SK-N-SH treated with all-trans-retinoic acid at 6 μM for 48 hours (cell line): Measurements from ENCODE around the gene SLC35A2.

ENCODE experiments used
- ATAC-seq: fragments of 200-7000 bp; cut with Tn5 transposase; 3 replicates; pipeline ENCODE4 v1.9.1; 2020; ENCODE audit warnings: mild to moderate bottlenecking, moderate library complexity
- ARNTL ChIP-seq: fragments of 450-650 bp; formaldehyde crosslinking; IDR thresholded peaks from 2 replicates; pipeline ENCODE4 v1.5.0; 2020; ENCODE audit warnings: low read depth, mild to moderate bottlenecking, moderate library complexity, borderline replicate concordance
- BACH2 ChIP-seq: fragments of 250-450 bp; sonication (Bioruptor Pico); IDR thresholded peaks from 2 replicates; pipeline ENCODE4 v1.9.0; 2021; ENCODE audit warnings: mild to moderate bottlenecking, borderline replicate concordance
- CSDC2 ChIP-seq: fragments of 250-450 bp; sonication (Bioruptor Pico); IDR thresholded peaks from 2 replicates; pipeline ENCODE4 v1.5.0; 2020; ENCODE audit warnings: mild to moderate bottlenecking, moderate library complexity
- ESRRG ChIP-seq: fragments of 250-450 bp; sonication (Bioruptor Pico); IDR thresholded peaks from 2 replicates; pipeline ENCODE4 v1.6.1; 2021; ENCODE audit warnings: mild to moderate bottlenecking
- ISL1 ChIP-seq: fragments of 250-450 bp; sonication (Bioruptor Pico); IDR thresholded peaks from 2 replicates; pipeline ENCODE4 v2.1.2; 2022; ENCODE audit warnings: mild to moderate bottlenecking, moderate library complexity
- OSR1 ChIP-seq: fragments of 250-450 bp; sonication (Bioruptor Pico); IDR thresholded peaks from 2 replicates; pipeline ENCODE4 v1.8.0; 2022; ENCODE audit warnings: moderate library complexity, mild to moderate bottlenecking, inconsistent platforms
- PPARA ChIP-seq: fragments of 250-450 bp; sonication (Bioruptor Pico); IDR thresholded peaks from 2 replicates; pipeline ENCODE4 v1.5.0; 2020; ENCODE audit warnings: mild to moderate bottlenecking, borderline replicate concordance
- RARB ChIP-seq: fragments of 250-450 bp; sonication (Bioruptor Pico); IDR thresholded peaks from 2 replicates; pipeline ENCODE4 v1.8.0; 2021; ENCODE audit warnings: mild to moderate bottlenecking, moderate library complexity
- SNAI2 ChIP-seq: fragments of 250-450 bp; sonication (Bioruptor Pico); IDR thresholded peaks from 2 replicates; pipeline ENCODE4 v1.5.0; 2020; ENCODE audit warnings: mild to moderate bottlenecking, moderate library complexity
- TCF4 ChIP-seq: fragments of 250-450 bp; sonication (Bioruptor Pico); IDR thresholded peaks from 2 replicates; pipeline ENCODE4 v1.8.0; 2021; ENCODE audit warnings: mild to moderate bottlenecking, moderate library complexity, borderline replicate concordance
- TOX ChIP-seq: fragments of 250-450 bp; sonication (Bioruptor Pico); IDR thresholded peaks from 2 replicates; pipeline ENCODE4 v1.8.0; 2021; ENCODE audit warnings: mild to moderate bottlenecking, moderate library complexity, borderline replicate concordance
- ZC3H10 ChIP-seq: fragments of 250-450 bp; sonication (Bioruptor Pico); IDR thresholded peaks from 2 replicates; pipeline ENCODE4 v1.5.1; 2021; ENCODE audit warnings: mild to moderate bottlenecking, moderate library complexity
- ZFP3 ChIP-seq: fragments of 250-450 bp; sonication (Bioruptor Pico); IDR thresholded peaks from 2 replicates; pipeline ENCODE4 v1.5.0; 2020; ENCODE audit warnings: mild to moderate bottlenecking, moderate library complexity
- ZFP30 ChIP-seq: fragments of 450-650 bp; formaldehyde crosslinking; IDR thresholded peaks from 2 replicates; pipeline ENCODE4 v1.5.0; 2022; ENCODE audit warnings: mild to moderate bottlenecking, moderate library complexity
- ZNF565 ChIP-seq: fragments of 450-650 bp; formaldehyde crosslinking; conservative IDR thresholded peaks from 2 replicates; pipeline ENCODE4 v1.5.0; 2020; ENCODE audit warnings: low read depth, mild to moderate bottlenecking, moderate library complexity
- ZNF70 ChIP-seq: fragments of 450-650 bp; formaldehyde crosslinking; IDR thresholded peaks from 2 replicates; pipeline ENCODE4 v1.5.0; 2020; ENCODE audit warnings: mild to moderate bottlenecking, moderate library complexity
- ZNF8 ChIP-seq: fragments of 450-650 bp; formaldehyde crosslinking; IDR thresholded peaks from 2 replicates; pipeline ENCODE4 v1.5.0; 2020; ENCODE audit warnings: mild to moderate bottlenecking, moderate library complexity
- TF ChIP-seq, protein P1 (sequence below): fragments of 250-450 bp; sonication (Bioruptor Pico); IDR thresholded peaks from 2 replicates; pipeline ENCODE4 v1.8.0; 2020; ENCODE audit warnings: mild to moderate bottlenecking, moderate library complexity, borderline replicate concordance
- TF ChIP-seq, protein P2 (sequence below): fragments of 250-450 bp; sonication (Bioruptor Pico); IDR thresholded peaks from 2 replicates; pipeline ENCODE4 v1.8.0; 2021; ENCODE audit warnings: low read depth, mild to moderate bottlenecking, moderate library complexity, borderline replicate concordance
- TF ChIP-seq, protein P3 (sequence below): fragments of 250-450 bp; sonication (Bioruptor Pico); IDR thresholded peaks from 2 replicates; pipeline ENCODE4 v1.5.0; 2020; ENCODE audit warnings: mild to moderate bottlenecking, moderate library complexity

Gene SLC35A2

DNA sequence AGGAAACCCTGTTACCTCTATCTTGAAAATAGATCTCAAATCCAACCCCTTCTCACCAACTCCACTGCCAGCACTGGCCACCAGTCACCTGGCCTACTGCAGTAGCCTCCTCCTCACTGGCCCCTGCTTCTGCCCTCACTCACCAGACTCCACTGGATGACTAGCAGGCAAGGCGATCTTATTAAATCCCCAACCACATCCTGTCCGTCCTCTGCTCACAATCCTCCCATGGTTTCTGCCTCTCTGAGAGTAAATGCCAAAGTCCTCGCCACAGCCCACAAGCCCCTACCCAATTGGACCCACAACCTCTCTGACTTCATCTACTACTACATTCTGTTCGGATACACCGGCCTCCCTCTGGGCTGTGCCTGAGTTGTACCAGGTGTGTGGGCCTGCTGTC lies 12.8 kb upstream of the SLC35A2 start:
- TF ChIP-seq TCF4 (CRISPR knock-in tag) (no peak), ZNF565 (CRISPR knock-in tag) (no peak), ZC3H10 (CRISPR knock-in tag) (no peak), ZFP30 (CRISPR knock-in tag) (no peak), OSR1 (CRISPR knock-in tag) (no peak), RARB (CRISPR knock-in tag) (no peak), ZNF70 (no peak), PPARA (CRISPR knock-in tag) (no peak), SNAI2 (CRISPR knock-in tag) (no peak), BACH2 (CRISPR knock-in tag) (no peak)
- TF ChIP-seq, protein P1, sequence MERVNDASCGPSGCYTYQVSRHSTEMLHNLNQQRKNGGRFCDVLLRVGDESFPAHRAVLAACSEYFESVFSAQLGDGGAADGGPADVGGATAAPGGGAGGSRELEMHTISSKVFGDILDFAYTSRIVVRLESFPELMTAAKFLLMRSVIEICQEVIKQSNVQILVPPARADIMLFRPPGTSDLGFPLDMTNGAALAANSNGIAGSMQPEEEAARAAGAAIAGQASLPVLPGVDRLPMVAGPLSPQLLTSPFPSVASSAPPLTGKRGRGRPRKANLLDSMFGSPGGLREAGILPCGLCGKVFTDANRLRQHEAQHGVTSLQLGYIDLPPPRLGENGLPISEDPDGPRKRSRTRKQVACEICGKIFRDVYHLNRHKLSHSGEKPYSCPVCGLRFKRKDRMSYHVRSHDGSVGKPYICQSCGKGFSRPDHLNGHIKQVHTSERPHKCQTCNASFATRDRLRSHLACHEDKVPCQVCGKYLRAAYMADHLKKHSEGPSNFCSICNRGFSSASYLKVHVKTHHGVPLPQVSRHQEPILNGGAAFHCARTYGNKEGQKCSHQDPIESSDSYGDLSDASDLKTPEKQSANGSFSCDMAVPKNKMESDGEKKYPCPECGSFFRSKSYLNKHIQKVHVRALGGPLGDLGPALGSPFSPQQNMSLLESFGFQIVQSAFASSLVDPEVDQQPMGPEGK (CRISPR knock-in tag): no peak
- TF ChIP-seq, protein P2, sequence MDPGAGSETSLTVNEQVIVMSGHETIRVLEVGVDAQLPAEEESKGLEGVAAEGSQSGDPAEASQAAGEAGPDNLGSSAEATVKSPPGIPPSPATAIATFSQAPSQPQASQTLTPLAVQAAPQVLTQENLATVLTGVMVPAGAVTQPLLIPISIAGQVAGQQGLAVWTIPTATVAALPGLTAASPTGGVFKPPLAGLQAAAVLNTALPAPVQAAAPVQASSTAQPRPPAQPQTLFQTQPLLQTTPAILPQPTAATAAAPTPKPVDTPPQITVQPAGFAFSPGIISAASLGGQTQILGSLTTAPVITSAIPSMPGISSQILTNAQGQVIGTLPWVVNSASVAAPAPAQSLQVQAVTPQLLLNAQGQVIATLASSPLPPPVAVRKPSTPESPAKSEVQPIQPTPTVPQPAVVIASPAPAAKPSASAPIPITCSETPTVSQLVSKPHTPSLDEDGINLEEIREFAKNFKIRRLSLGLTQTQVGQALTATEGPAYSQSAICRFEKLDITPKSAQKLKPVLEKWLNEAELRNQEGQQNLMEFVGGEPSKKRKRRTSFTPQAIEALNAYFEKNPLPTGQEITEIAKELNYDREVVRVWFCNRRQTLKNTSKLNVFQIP (CRISPR knock-in tag): no peak
- ATAC-seq: no peak

DNA sequence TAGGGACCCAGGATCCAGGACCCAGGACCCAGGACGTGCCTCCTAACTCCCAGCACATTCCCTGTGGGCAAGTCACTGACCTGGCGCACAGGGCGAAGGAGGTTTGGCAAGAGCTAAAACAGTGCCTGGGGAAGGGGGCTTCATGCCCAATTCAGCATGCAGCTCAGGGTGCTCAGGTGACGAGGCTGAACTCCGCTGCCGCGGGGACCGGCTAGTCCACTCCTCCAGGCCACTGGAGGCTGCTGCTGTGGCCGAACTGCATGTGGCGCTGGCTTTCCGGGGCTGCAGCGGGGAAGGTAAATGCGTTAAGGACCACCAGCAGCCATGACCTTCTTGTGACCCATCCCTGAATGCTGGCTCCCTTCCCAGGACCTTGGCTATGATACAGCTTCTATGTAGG lies 12.3 kb upstream of the SLC35A2 start:
- ATAC-seq: no peak

DNA sequence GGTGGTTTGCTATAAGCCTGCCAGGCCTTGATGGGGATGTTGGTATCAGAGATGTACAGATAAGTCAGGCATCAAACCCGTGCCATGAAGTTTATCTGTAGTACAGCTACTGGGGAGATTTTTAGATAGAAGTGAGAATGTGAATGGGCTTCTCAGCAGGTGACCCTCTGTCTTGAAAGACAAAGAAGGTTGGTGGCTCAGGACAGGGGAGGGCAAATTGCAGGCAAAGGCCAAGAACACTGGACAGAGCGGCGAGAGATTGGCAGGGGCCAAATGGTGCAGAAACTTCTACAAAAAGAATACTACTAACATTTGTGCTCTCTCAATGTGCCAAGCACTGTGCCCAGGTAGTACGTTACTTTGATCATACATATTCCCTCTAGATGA lies 9.3 kb upstream of the SLC35A2 start:
- ATAC-seq: no peak
- TF ChIP-seq ESRRG (no peak), ZFP3 (CRISPR knock-in tag) (no peak), ISL1 (CRISPR knock-in tag) (no peak), CSDC2 (CRISPR knock-in tag) (no peak), ZNF70 (no peak), ZNF8 (CRISPR knock-in tag) (no peak), ARNTL (CRISPR knock-in tag) (no peak), ZFP30 (CRISPR knock-in tag) (no peak)
- TF ChIP-seq, protein P1 (CRISPR knock-in tag): no peak
- TF ChIP-seq, protein P3, sequence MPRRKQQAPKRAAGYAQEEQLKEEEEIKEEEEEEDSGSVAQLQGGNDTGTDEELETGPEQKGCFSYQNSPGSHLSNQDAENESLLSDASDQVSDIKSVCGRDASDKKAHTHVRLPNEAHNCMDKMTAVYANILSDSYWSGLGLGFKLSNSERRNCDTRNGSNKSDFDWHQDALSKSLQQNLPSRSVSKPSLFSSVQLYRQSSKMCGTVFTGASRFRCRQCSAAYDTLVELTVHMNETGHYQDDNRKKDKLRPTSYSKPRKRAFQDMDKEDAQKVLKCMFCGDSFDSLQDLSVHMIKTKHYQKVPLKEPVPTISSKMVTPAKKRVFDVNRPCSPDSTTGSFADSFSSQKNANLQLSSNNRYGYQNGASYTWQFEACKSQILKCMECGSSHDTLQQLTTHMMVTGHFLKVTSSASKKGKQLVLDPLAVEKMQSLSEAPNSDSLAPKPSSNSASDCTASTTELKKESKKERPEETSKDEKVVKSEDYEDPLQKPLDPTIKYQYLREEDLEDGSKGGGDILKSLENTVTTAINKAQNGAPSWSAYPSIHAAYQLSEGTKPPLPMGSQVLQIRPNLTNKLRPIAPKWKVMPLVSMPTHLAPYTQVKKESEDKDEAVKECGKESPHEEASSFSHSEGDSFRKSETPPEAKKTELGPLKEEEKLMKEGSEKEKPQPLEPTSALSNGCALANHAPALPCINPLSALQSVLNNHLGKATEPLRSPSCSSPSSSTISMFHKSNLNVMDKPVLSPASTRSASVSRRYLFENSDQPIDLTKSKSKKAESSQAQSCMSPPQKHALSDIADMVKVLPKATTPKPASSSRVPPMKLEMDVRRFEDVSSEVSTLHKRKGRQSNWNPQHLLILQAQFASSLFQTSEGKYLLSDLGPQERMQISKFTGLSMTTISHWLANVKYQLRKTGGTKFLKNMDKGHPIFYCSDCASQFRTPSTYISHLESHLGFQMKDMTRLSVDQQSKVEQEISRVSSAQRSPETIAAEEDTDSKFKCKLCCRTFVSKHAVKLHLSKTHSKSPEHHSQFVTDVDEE (CRISPR knock-in tag): no peak
- TF ChIP-seq, protein P2 (CRISPR knock-in tag): no peak

More for the DNA sequence above, 12.3 kb upstream of the SLC35A2 start:
- no peak for TF ChIP-seq TCF4 (CRISPR knock-in tag)
- TF ChIP-seq TOX (CRISPR knock-in tag): no peak
- TF ChIP-seq SNAI2 (CRISPR knock-in tag): no peak
- TF ChIP-seq CSDC2 (CRISPR knock-in tag): no peak
- TF ChIP-seq BACH2 (CRISPR knock-in tag): no peak
- no peak for TF ChIP-seq ARNTL (CRISPR knock-in tag)
- no peak for TF ChIP-seq PPARA (CRISPR knock-in tag)
- TF ChIP-seq OSR1 (CRISPR knock-in tag): no peak
- TF ChIP-seq, protein P1 (CRISPR knock-in tag): no peak
- TF ChIP-seq ZNF565 (CRISPR knock-in tag): no peak
- TF ChIP-seq RARB (CRISPR knock-in tag): no peak
